Liver (tissue), 3 donors: Measurements from ENCODE around the gene ATG2A.

Experiments
- CTCF ChIP-seq: fragments of 150-350 bp; IDR thresholded peaks from 2 replicates; pipeline ENCODE4 v1.5.1; 2017; ENCODE audit warnings: improper control_type of control experiment, low read depth, low read length; ENCODE audit not compliant: missing input control
- MAX ChIP-seq: IDR thresholded peaks from 2 replicates; pipeline ENCODE4 v1.6.1; 2016; ENCODE audit warnings: antibody characterized with exemption
- RAD21 ChIP-seq, 2 donors: IDR thresholded peaks; 2 replicates each; pipeline ENCODE4 v1.6.1; 2016; ENCODE audit warnings: antibody characterized with exemption in 2 of 2, mild to moderate bottlenecking in 2 of 2
- REST ChIP-seq: IDR thresholded peaks from 2 replicates; pipeline ENCODE4 v1.6.1; 2016; ENCODE audit warnings: antibody characterized with exemption, mild to moderate bottlenecking
- donor health status: healthy.
- donor health status: healthy.

GRCh38 chr11:64888406-64888728 is 28.6 kb downstream of the ATG2A start:
- TF ChIP-seq CTCF (no peak), MAX (no peak), REST (no peak), RAD21 (IDR thresholded peaks at IDR 0.05) (no peak)
